Subcutaneous abdominal adipose tissue (tissue), 5 donors: ENCODE results near the gene KCNMB4.

Experiments
- H3K27ac ChIP-seq: one replicate; pipeline ENCODE4 v1.7.0; 2013; ENCODE audit warnings: low read depth, mild to moderate bottlenecking, inconsistent platforms, low read length, moderate library complexity
- H3K27me3 ChIP-seq, 5 donors: one replicate each; pipeline ENCODE4 v1.7.0; 2013; ENCODE audit warnings: low read length in 5 of 5, inconsistent platforms in 1 of 5; ENCODE audit not compliant: control insufficient read depth in 5 of 5, insufficient read depth in 4 of 5
- H3K36me3 ChIP-seq, 5 donors: one replicate each; pipeline ENCODE4 v1.7.0; 2013; ENCODE audit warnings: low read length in 5 of 5; ENCODE audit not compliant: control insufficient read depth in 5 of 5, insufficient read depth in 5 of 5
- H3K4me1 ChIP-seq, 5 donors: one replicate each; pipeline ENCODE4 v1.7.0; 2013; ENCODE audit warnings: low read length in 5 of 5, mild to moderate bottlenecking in 3 of 5, moderate library complexity in 1 of 5; ENCODE audit not compliant: control insufficient read depth in 5 of 5, insufficient read depth in 5 of 5
- H3K4me3 ChIP-seq, 5 donors: one replicate each; pipeline ENCODE4 v1.7.0; 2013; ENCODE audit warnings: low read length in 5 of 5, low read depth in 1 of 5
- H3K9ac ChIP-seq, 5 donors: one replicate each; pipeline ENCODE4 v1.7.0; 2013; ENCODE audit warnings: low read length in 5 of 5, mild to moderate bottlenecking in 4 of 5, moderate library complexity in 3 of 5
- H3K9me3 ChIP-seq, 5 donors: one replicate each; pipeline ENCODE4 v1.7.0; 2013; ENCODE audit warnings: low read length in 5 of 5; ENCODE audit not compliant: control insufficient read depth in 5 of 5
- donor health status: healthy.
- donor health status: healthy.
- donor health status: healthy.
- donor health status: healthy.
- donor health status: healthy.

The KCNMB4 gene

GRCh38 chr12:70351076-70351475 lies 15.0 kb upstream of the KCNMB4 start:
- H3K27ac ChIP-seq = no peak overlapping the region

GRCh38 chr12:70353780-70354660 lies 12.1 kb upstream of the KCNMB4 start:
- H3K9ac ChIP-seq = no peak overlapping the region
- H3K4me1 ChIP-seq = peaks cover 0 to 10% (median 0%) of the 10 kb centered on the region in 5 donors
- H3K27ac ChIP-seq = no peak overlapping the region
- no peaks in the 10 kb centered on the region for H3K27me3 ChIP-seq
- H3K4me3 ChIP-seq = no peak overlapping the region
- H3K9me3 ChIP-seq = no peaks in the 10 kb centered on the region
- peaks cover 0 to 9% (median 6%) of the 10 kb centered on the region in 5 donors for H3K36me3 ChIP-seq

More at GRCh38 chr12:70351076-70351475, 15.0 kb upstream of the KCNMB4 start:
- Histone ChIP-seq H3K36me3 (peaks cover 7 to 18% (median 14%) of the 10 kb centered on the region in 5 donors), H3K4me1 (peaks cover 0 to 10% (median 0%) of the 10 kb centered on the region in 5 donors), H3K4me3 (no peak overlapping the region), H3K27me3 (no peaks in the 10 kb centered on the region), H3K9me3 (no peaks in the 10 kb centered on the region), H3K9ac (no peak overlapping the region)

GRCh38 chr12:70354787-70355186 lies 11.3 kb upstream of the KCNMB4 start:
- Histone ChIP-seq H3K4me1 (peaks cover 0 to 10% (median 0%) of the 10 kb centered on the region in 5 donors), H3K36me3 (peaks cover 0 to 9% (median 6%) of the 10 kb centered on the region in 5 donors), H3K4me3 (no peak overlapping the region), H3K9ac (no peak overlapping the region), H3K27ac (peak overlapping the region; percentile 16), H3K27me3 (no peaks in the 10 kb centered on the region), H3K9me3 (no peaks in the 10 kb centered on the region)

- H3K4me1 ChIP-seq = peaks cover 0 to 10% (median 0%) of the 10 kb centered on the region in 5 donors
- H3K27ac ChIP-seq = no peak overlapping the region
- H3K36me3 ChIP-seq = peaks cover 0 to 9% (median 6%) of the 10 kb centered on the region in 5 donors
- no peaks in the 10 kb centered on the region for H3K27me3 ChIP-seq
- no peak overlapping the region for H3K9ac ChIP-seq
- no peaks in the 10 kb centered on the region for H3K9me3 ChIP-seq
- no peak overlapping the region for H3K4me3 ChIP-seq
Observed at GRCh38 chr12:70355972-70356371, 10.1 kb upstream of the KCNMB4 start.

- peaks cover 0 to 3% (median 0%) of the 10 kb centered on the region in 5 donors for H3K36me3 ChIP-seq
- no peak overlapping the region for H3K27ac ChIP-seq
- no peaks in the 10 kb centered on the region for H3K9me3 ChIP-seq
- no peak overlapping the region for H3K4me3 ChIP-seq
- H3K27me3 ChIP-seq = no peaks in the 10 kb centered on the region
- peaks cover 0 to 8% (median 0%) of the 10 kb centered on the region in 5 donors for H3K4me1 ChIP-seq
- H3K9ac ChIP-seq = no peak overlapping the region
Observed at GRCh38 chr12:70359458-70360197, 6.5 kb upstream of the KCNMB4 start.

GRCh38 chr12:70360218-70360617 lies 5.9 kb upstream of the KCNMB4 start:
- H3K27ac ChIP-seq = no peak overlapping the region

GRCh38 chr12:70364695-70365397 lies 1.2 kb upstream of the KCNMB4 start:
- peak overlapping the region; percentile 66 to 89 (median 85) for H3K4me3 ChIP-seq
- H3K27me3 ChIP-seq = peaks cover 0 to 4% (median 0%) of the 10 kb centered on the region in 5 donors
- H3K9ac ChIP-seq = peak overlapping the region in 2 of 5 donors; percentile 51
- H3K27ac ChIP-seq = no peak overlapping the region
- no peaks in the 10 kb centered on the region for H3K36me3 ChIP-seq
- no peaks in the 10 kb centered on the region for H3K9me3 ChIP-seq
- peaks cover 3 to 25% (median 24%) of the 10 kb centered on the region in 5 donors for H3K4me1 ChIP-seq

More at GRCh38 chr12:70360218-70360617, 5.9 kb upstream of the KCNMB4 start:
- H3K4me1 ChIP-seq = peaks cover under 1 to 6% (median 4%) of the 10 kb centered on the region in 5 donors
- no peaks in the 10 kb centered on the region for H3K36me3 ChIP-seq
- H3K27me3 ChIP-seq = peaks cover 0 to 3% (median 0%) of the 10 kb centered on the region in 5 donors
- H3K4me3 ChIP-seq = no peak overlapping the region
- no peak overlapping the region for H3K9ac ChIP-seq
- H3K9me3 ChIP-seq = no peaks in the 10 kb centered on the region

GRCh38 chr12:70365398-70365647 lies 767 bp upstream of the KCNMB4 start:
- Histone ChIP-seq H3K27ac (no peak overlapping the region), H3K4me1 (peaks cover 3 to 25% (median 24%) of the 10 kb centered on the region in 5 donors), H3K9ac (peak overlapping the region in 3 of 5 donors; percentile 51 to 62 (median 51)), H3K36me3 (no peaks in the 10 kb centered on the region), H3K9me3 (no peaks in the 10 kb centered on the region), H3K27me3 (peaks cover 0 to 4% (median 0%) of the 10 kb centered on the region in 5 donors), H3K4me3 (peak overlapping the region; percentile 66 to 89 (median 85))

GRCh38 chr12:70366581-70367257 lies 629 bp downstream of the KCNMB4 start:
- Histone ChIP-seq H3K4me1 (peaks cover 3 to 25% (median 24%) of the 10 kb centered on the region in 5 donors), H3K27me3 (peaks cover 0 to 4% (median 0%) of the 10 kb centered on the region in 5 donors), H3K4me3 (peak overlapping the region; percentile 79 to 96 (median 85)), H3K9ac (peak overlapping the region in 4 of 5 donors; percentile 42 to 68 (median 54)), H3K9me3 (no peaks in the 10 kb centered on the region), H3K36me3 (no peaks in the 10 kb centered on the region), H3K27ac (no peak overlapping the region)
